Parathyroid adenoma (tissue), 2 donors: Measurements from ENCODE around the gene BOD1L1.

Experiments used
- H2AFZ ChIP-seq: fragments of 300-600 bp; sonication (generic); one replicate; pipeline ENCODE4 v1.7.0; 2017; ENCODE audit warnings: antibody characterized with exemption, mild to moderate bottlenecking
- H3K27ac ChIP-seq: fragments of 300-600 bp; sonication (generic); one replicate; pipeline ENCODE4 v1.7.0; 2017
- H3K27me3 ChIP-seq: fragments of 300-600 bp; sonication (generic); one replicate; pipeline ENCODE4 v1.7.0; 2017; ENCODE audit warnings: low read length; ENCODE audit not compliant: control insufficient read depth, insufficient read depth
- H3K36me3 ChIP-seq: fragments of 300-600 bp; sonication (generic); one replicate; pipeline ENCODE4 v1.7.0; 2017; ENCODE audit warnings: low read length; ENCODE audit not compliant: control insufficient read depth, insufficient read depth
- H3K4me1 ChIP-seq: fragments of 300-600 bp; sonication (generic); one replicate; pipeline ENCODE4 v1.7.0; 2017; ENCODE audit warnings: control low read depth
- H3K4me2 ChIP-seq: fragments of 300-600 bp; sonication (generic); one replicate; pipeline ENCODE4 v1.7.0; 2017; ENCODE audit warnings: low read length
- H3K4me3 ChIP-seq: fragments of 300-600 bp; sonication (generic); one replicate; pipeline ENCODE4 v1.7.0; 2017; ENCODE audit warnings: low read depth, low read length
- H3K79me2 ChIP-seq: fragments of 300-600 bp; sonication (generic); one replicate; pipeline ENCODE4 v1.7.0; 2017; ENCODE audit warnings: control low read depth
- H3K9ac ChIP-seq: fragments of 300-600 bp; sonication (generic); one replicate; pipeline ENCODE4 v1.7.0; 2017; ENCODE audit warnings: mild to moderate bottlenecking
- H3K9me3 ChIP-seq: fragments of 300-600 bp; sonication (generic); one replicate; pipeline ENCODE4 v1.7.0; 2017; ENCODE audit warnings: low read length; ENCODE audit not compliant: control insufficient read depth
- TF ChIP-seq, protein P1 (sequence below): fragments of 300-600 bp; sonication (generic); IDR thresholded peaks from one replicate; pipeline ENCODE4 v1.7.0; 2017; ENCODE audit warnings: antibody characterized with exemption, mild to moderate bottlenecking
- donor health status: primary hyperparathyroidism.

The BOD1L1 gene

GRCh38 chr4:13626492-13627177 lies 890 bp downstream of the BOD1L1 start:
- H3K9ac ChIP-seq: no peak overlapping the region
- TF ChIP-seq, protein P1, sequence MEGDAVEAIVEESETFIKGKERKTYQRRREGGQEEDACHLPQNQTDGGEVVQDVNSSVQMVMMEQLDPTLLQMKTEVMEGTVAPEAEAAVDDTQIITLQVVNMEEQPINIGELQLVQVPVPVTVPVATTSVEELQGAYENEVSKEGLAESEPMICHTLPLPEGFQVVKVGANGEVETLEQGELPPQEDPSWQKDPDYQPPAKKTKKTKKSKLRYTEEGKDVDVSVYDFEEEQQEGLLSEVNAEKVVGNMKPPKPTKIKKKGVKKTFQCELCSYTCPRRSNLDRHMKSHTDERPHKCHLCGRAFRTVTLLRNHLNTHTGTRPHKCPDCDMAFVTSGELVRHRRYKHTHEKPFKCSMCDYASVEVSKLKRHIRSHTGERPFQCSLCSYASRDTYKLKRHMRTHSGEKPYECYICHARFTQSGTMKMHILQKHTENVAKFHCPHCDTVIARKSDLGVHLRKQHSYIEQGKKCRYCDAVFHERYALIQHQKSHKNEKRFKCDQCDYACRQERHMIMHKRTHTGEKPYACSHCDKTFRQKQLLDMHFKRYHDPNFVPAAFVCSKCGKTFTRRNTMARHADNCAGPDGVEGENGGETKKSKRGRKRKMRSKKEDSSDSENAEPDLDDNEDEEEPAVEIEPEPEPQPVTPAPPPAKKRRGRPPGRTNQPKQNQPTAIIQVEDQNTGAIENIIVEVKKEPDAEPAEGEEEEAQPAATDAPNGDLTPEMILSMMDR: no peak
- peak overlapping the region; percentile 85 for H3K4me3 ChIP-seq
- peaks cover 28% of the 10 kb centered on the region for H3K79me2 ChIP-seq
- peaks cover 2% of the 10 kb centered on the region for H3K4me1 ChIP-seq
- no peaks in the 10 kb centered on the region for H3K9me3 ChIP-seq
- H3K27me3 ChIP-seq: no peaks in the 10 kb centered on the region
- H3K4me2 ChIP-seq: peak overlapping the region; percentile 77
- no peak overlapping the region for H3K27ac ChIP-seq
- no peaks in the 10 kb centered on the region for H3K36me3 ChIP-seq
- no peak overlapping the region for H2AFZ ChIP-seq

DNA sequence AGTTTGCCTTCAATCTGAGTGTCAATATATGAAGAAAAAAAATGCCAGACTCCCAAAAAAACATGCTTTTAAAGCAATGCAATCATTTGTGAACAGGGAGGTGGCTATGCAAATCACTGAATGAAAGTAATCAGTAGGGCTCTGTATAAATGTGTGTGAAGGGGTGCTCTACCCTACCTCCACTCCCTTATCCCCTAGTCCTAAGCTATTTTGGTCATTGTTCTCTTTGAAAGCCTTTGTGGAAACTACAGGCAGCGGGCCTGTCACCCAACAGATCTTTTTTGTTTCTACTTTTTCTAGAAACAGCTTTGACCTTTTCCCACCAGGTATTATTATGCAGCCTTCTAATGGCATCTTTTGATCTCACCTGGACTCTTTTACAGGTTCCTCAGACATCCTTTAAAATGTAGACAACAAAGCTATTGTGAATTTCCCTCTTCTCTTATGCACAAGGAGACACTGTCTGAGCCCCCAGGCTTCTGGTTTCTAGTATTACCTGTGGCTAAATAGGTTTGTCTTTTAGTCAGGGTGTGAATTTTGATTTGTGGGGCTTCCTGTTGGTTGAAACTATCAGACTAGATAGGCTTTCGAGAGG lies 9.2 kb downstream of the BOD1L1 start:
- no peaks in the 10 kb centered on the region for H3K36me3 ChIP-seq
- H3K4me2 ChIP-seq: no peak overlapping the region
- no peaks in the 10 kb centered on the region for H3K9me3 ChIP-seq
- H2AFZ ChIP-seq: no peak overlapping the region
- no peak overlapping the region for H3K9ac ChIP-seq
- H3K4me1 ChIP-seq: no peaks in the 10 kb centered on the region
- H3K27ac ChIP-seq: no peak overlapping the region
- H3K79me2 ChIP-seq: peaks cover 14% of the 10 kb centered on the region
- TF ChIP-seq, protein P1: no peak
- H3K27me3 ChIP-seq: no peaks in the 10 kb centered on the region
- H3K4me3 ChIP-seq: no peak overlapping the region

DNA sequence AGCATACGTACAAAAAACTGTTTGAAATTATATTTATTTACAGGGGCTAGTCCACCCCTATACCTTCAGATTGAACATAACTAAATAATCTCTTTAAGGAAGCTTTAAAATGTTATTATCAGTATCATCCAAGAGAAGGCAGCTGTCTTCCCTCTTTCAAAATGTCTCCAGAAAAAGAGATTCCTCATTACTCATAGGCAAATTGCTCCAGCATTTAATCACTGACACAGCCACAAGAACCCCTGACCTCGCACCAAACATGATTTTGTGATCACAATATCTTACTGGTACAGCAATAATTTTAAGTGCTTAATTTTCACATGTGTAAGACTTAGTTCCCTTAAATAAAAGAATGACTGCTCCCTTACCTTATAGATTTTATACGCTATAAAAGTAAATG lies 9.7 kb downstream of the BOD1L1 start:
- no peaks in the 10 kb centered on the region for H3K9me3 ChIP-seq
- no peak overlapping the region for H3K27ac ChIP-seq
- H2AFZ ChIP-seq: no peak overlapping the region
- H3K9ac ChIP-seq: no peak overlapping the region
- H3K27me3 ChIP-seq: no peaks in the 10 kb centered on the region
- no peaks in the 10 kb centered on the region for H3K36me3 ChIP-seq
- TF ChIP-seq, protein P1: no peak
- no peaks in the 10 kb centered on the region for H3K4me1 ChIP-seq
- H3K79me2 ChIP-seq: peaks cover 10% of the 10 kb centered on the region
- no peak overlapping the region for H3K4me2 ChIP-seq
- no peak overlapping the region for H3K4me3 ChIP-seq

DNA sequence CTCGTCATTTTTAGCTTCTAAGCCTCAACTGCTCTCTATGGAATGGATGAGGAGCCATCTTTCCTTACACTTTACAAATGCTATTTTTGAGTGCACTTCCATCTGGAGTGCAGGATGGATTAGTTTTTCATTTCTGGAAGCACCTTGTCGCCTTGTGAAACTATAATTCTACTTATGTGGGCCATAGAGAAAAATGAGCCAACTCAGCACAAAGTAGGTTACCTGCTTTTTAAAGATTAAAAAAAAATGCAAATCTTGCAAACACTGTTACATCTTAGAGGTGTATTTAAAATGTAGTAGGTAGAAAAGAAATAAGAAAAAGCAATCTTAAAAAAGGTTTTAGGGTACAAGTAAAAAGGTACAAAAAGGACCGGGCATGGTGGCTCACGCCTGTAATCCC lies 10.9 kb downstream of the BOD1L1 start:
- TF ChIP-seq, protein P1: no peak
- Histone ChIP-seq H3K9me3 (no peaks in the 10 kb centered on the region), H3K27me3 (no peaks in the 10 kb centered on the region), H3K4me3 (no peak overlapping the region), H2AFZ (no peak overlapping the region), H3K27ac (no peak overlapping the region), H3K9ac (no peak overlapping the region), H3K4me2 (no peak overlapping the region), H3K4me1 (no peaks in the 10 kb centered on the region), H3K79me2 (peaks cover 6% of the 10 kb centered on the region), H3K36me3 (no peaks in the 10 kb centered on the region)

DNA sequence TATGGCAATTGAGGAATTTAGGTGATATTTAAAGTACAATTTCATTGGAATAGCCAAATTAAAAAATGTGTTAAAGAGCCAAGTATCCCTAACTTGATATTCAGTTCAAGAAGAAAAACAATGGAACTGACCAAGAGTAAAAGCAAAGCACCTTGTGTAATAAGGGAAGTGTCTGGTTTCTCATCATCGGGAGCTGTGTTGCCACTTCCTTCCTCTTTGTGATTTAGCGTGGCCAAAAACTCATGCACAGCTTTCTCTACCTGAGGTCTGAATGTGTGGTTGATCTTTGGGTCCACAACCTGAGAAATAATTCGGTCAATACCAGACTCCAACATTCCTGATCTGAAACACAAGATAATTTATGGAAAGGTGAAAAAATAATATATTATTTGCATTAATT lies 12.4 kb downstream of the BOD1L1 start:
- no peak overlapping the region for H2AFZ ChIP-seq
- H3K4me3 ChIP-seq: no peak overlapping the region
- no peaks in the 10 kb centered on the region for H3K9me3 ChIP-seq
- TF ChIP-seq, protein P1: no peak
- H3K4me1 ChIP-seq: no peaks in the 10 kb centered on the region
- H3K36me3 ChIP-seq: no peaks in the 10 kb centered on the region
- H3K4me2 ChIP-seq: no peak overlapping the region
- H3K9ac ChIP-seq: no peak overlapping the region
- peaks cover 2% of the 10 kb centered on the region for H3K79me2 ChIP-seq
- no peaks in the 10 kb centered on the region for H3K27me3 ChIP-seq
- H3K27ac ChIP-seq: no peak overlapping the region
